Measurements from ENCODE around the gene CMBL.

DNA sequence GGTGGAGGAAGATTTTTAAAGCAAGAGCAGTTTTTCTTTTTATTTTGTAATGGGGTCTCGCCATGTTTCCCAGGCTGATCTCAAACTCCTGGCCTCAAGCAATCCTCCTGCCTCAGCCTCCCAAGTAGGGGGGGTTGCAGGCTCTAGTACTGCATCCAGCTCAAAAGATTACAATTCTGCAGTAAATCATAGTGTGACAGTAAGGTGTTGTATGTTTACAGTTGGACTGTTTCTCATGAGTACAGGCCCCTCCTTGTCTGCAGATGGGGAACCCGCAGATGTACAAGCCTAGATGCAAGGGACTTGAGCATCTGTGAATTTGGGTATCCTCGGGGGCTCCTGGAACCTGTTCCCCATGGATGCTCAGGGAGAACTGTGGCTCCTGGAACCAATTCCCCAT lies 54.3 kb downstream of the CMBL start:
- TF ChIP-seq POLR2AphosphoS5 (IDR thresholded peaks at IDR 0.05; ENCODE audit: borderline replicate concordance, low read depth, low read length): no peak
- TF ChIP-seq EZH2 (IDR thresholded peaks at IDR 0.05): no peak
